SJSA1 (cell line): ENCODE results near the gene FANCD2OS. TPM values are rescaled to one million over a fixed set of nuclear protein-coding genes. Genes with fewer than 3 reads are reported as not detected.
A peak's percentile ranks its signal among the peaks of the same experiment; 100 is the strongest.
"Not testable (repeated sequence)": the region's sequence is repeated elsewhere in the genome, so short reads cannot be mapped to it uniquely, and the experiment has no call there.

Experiments used
- DNase-seq, 2 experiments: peaks; one replicate each; pipeline ENCODE4 v3.0.0-alpha.2; 2015 to 2020; ENCODE audit warnings: low spot score in 2 of 2, low read depth in 1 of 2
- H3K27ac ChIP-seq: fragments of 250-450 bp; sonication (Bioruptor Pico); 2 replicates; pipeline ENCODE4 v1.5.1; 2020; ENCODE audit warnings: mild to moderate bottlenecking, moderate library complexity
- H3K27me3 ChIP-seq: fragments of 250-450 bp; sonication (Bioruptor Pico); replicated peaks from 2 replicates; pipeline ENCODE4 v1.5.1; 2020; ENCODE audit warnings: mild to moderate bottlenecking, moderate library complexity
- H3K36me3 ChIP-seq: fragments of 250-450 bp; sonication (Bioruptor Pico); 2 replicates; pipeline ENCODE4 v1.5.1; 2020; ENCODE audit warnings: mild to moderate bottlenecking
- H3K4me1 ChIP-seq: fragments of 250-450 bp; sonication (Bioruptor Pico); replicated peaks from 2 replicates; pipeline ENCODE4 v1.6.1; 2021; ENCODE audit warnings: mild to moderate bottlenecking
- H3K4me3 ChIP-seq: fragments of 250-450 bp; sonication (Bioruptor Pico); 2 replicates; pipeline ENCODE4 v1.5.1; 2020; ENCODE audit warnings: mild to moderate bottlenecking
- H3K9me3 ChIP-seq: fragments of 250-450 bp; sonication (Bioruptor Pico); replicated peaks from 2 replicates; pipeline ENCODE4 v1.5.1; 2020; ENCODE audit warnings: mild to moderate bottlenecking
- total RNA-seq: library from RNA; depleted of rRNA; stranded (reverse); fragments of >200 nt; shearing (Covaris generic); gene quantifications from 2 replicates; pipeline ENCODE4 v1.2.3, GENCODE V29; 2014; rRNA removed

FANCD2OS gene
- total RNA-seq: not detected in 2 replicates

- H3K4me3 ChIP-seq: no peak within 1 kb of the TSS
- no peak within 1 kb of the TSS for H3K27ac ChIP-seq
- H3K36me3 ChIP-seq: no peaks in the 10 kb centered on the region
- H3K4me1 ChIP-seq: no peaks in the 10 kb centered on the region
- H3K27me3 ChIP-seq: no peaks in the 10 kb centered on the region
- H3K9me3 ChIP-seq: no peaks in the 10 kb centered on the region
- no peak for DNase-seq
These were observed at the start of gene FANCD2OS for GRCh38 chr3:10108091-10108490. FANCD2OS (minus strand) TSS chr3:10108255; CDS start chr3:10104774, 3,481 bp downstream.

GRCh38 chr3:10157031-10157430 is 49.0 kb upstream of the FANCD2OS start:
- H3K36me3 ChIP-seq: peaks cover 11% of the 10 kb centered on the region
- no peaks in the 10 kb centered on the region for H3K27me3 ChIP-seq
- H3K9me3 ChIP-seq: no peaks in the 10 kb centered on the region
- no peak overlapping the region for H3K27ac ChIP-seq
- H3K4me3 ChIP-seq: no peak overlapping the region
- H3K4me1 ChIP-seq: no peaks in the 10 kb centered on the region
- DNase-seq: no peak

GRCh38 chr3:10155658-10156057 is 47.6 kb upstream of the FANCD2OS start:
- Histone ChIP-seq H3K27ac (no peak overlapping the region), H3K27me3 (no peaks in the 10 kb centered on the region), H3K36me3 (peaks cover 19% of the 10 kb centered on the region), H3K4me1 (no peaks in the 10 kb centered on the region), H3K9me3 (no peaks in the 10 kb centered on the region), H3K4me3 (no peak overlapping the region)
- no peak for DNase-seq

GRCh38 chr3:10155123-10155472 is 47.0 kb upstream of the FANCD2OS start:
- H3K27ac ChIP-seq: no peak overlapping the region
- H3K4me1 ChIP-seq: no peaks in the 10 kb centered on the region
- DNase-seq: no peak
- H3K36me3 ChIP-seq: peaks cover 25% of the 10 kb centered on the region
- no peaks in the 10 kb centered on the region for H3K9me3 ChIP-seq
- H3K4me3 ChIP-seq: no peak overlapping the region
- H3K27me3 ChIP-seq: no peaks in the 10 kb centered on the region

GRCh38 chr3:10154335-10155122 is 46.5 kb upstream of the FANCD2OS start:
- no peak for DNase-seq
- no peak overlapping the region for H3K27ac ChIP-seq
- H3K27me3 ChIP-seq: no peaks in the 10 kb centered on the region
- peaks cover 31% of the 10 kb centered on the region for H3K36me3 ChIP-seq
- H3K4me3 ChIP-seq: no peak overlapping the region
- H3K9me3 ChIP-seq: no peaks in the 10 kb centered on the region
- no peaks in the 10 kb centered on the region for H3K4me1 ChIP-seq

- Histone ChIP-seq H3K36me3 (peaks cover 44% of the 10 kb centered on the region), H3K9me3 (no peaks in the 10 kb centered on the region), H3K27me3 (no peaks in the 10 kb centered on the region), H3K4me3 (no peak overlapping the region), H3K4me1 (no peaks in the 10 kb centered on the region), H3K27ac (no peak overlapping the region)
- no peak for DNase-seq
These were observed 42.9 kb upstream of the FANCD2OS start for GRCh38 chr3:10150987-10151386.

GRCh38 chr3:10149226-10149625 is 41.2 kb upstream of the FANCD2OS start:
- no peaks in the 10 kb centered on the region for H3K27me3 ChIP-seq
- no peaks in the 10 kb centered on the region for H3K9me3 ChIP-seq
- peaks cover 49% of the 10 kb centered on the region for H3K36me3 ChIP-seq

GRCh38 chr3:10145685-10146084 is 37.6 kb upstream of the FANCD2OS start:
- no peaks in the 10 kb centered on the region for H3K9me3 ChIP-seq
- H3K4me1 ChIP-seq: peaks cover 16% of the 10 kb centered on the region
- H3K4me3 ChIP-seq: no peak overlapping the region
- DNase-seq: no peak
- H3K27ac ChIP-seq: no peak overlapping the region
- H3K36me3 ChIP-seq: peaks cover 52% of the 10 kb centered on the region
- no peaks in the 10 kb centered on the region for H3K27me3 ChIP-seq

More at GRCh38 chr3:10149226-10149625, 41.2 kb upstream of the FANCD2OS start:
- no peak for DNase-seq
- H3K27ac ChIP-seq: no peak overlapping the region
- H3K4me1 ChIP-seq: no peaks in the 10 kb centered on the region
- H3K4me3 ChIP-seq: no peak overlapping the region

- Histone ChIP-seq H3K27me3 (no peaks in the 10 kb centered on the region), H3K4me1 (peaks cover 16% of the 10 kb centered on the region), H3K36me3 (peaks cover 35% of the 10 kb centered on the region), H3K9me3 (no peaks in the 10 kb centered on the region), H3K27ac (peak overlapping the region; percentile 81; the same call in 1 of the 2 replicates), H3K4me3 (peak overlapping the region; percentile 67)
- no peak for DNase-seq
These were observed 34.9 kb upstream of the FANCD2OS start for GRCh38 chr3:10142707-10143560.

- Histone ChIP-seq H3K27ac (no peak overlapping the region), H3K9me3 (no peaks in the 10 kb centered on the region), H3K4me1 (peaks cover 16% of the 10 kb centered on the region), H3K4me3 (no peak overlapping the region), H3K36me3 (peaks cover 27% of the 10 kb centered on the region), H3K27me3 (no peaks in the 10 kb centered on the region)
- no peak for DNase-seq
These were observed 33.0 kb upstream of the FANCD2OS start for GRCh38 chr3:10140996-10141546.

- H3K27me3 ChIP-seq: no peaks in the 10 kb centered on the region
- H3K4me1 ChIP-seq: no peaks in the 10 kb centered on the region; the same call in 1 of the 2 replicates
- no peak overlapping the region for H3K27ac ChIP-seq
- no peak overlapping the region for H3K4me3 ChIP-seq
- no peak for DNase-seq
- peaks cover 4% of the 10 kb centered on the region; the same call in 1 of the 2 replicates for H3K36me3 ChIP-seq
- H3K9me3 ChIP-seq: no peaks in the 10 kb centered on the region
These were observed 29.1 kb upstream of the FANCD2OS start for GRCh38 chr3:10137178-10137577.

- Histone ChIP-seq H3K36me3 (no peaks in the 10 kb centered on the region), H3K27ac (no peak overlapping the region), H3K4me3 (no peak overlapping the region), H3K4me1 (no peaks in the 10 kb centered on the region), H3K9me3 (no peaks in the 10 kb centered on the region), H3K27me3 (no peaks in the 10 kb centered on the region)
- DNase-seq: no peak
These were observed 28.5 kb upstream of the FANCD2OS start for GRCh38 chr3:10136426-10137005.

GRCh38 chr3:10135872-10136271 is 27.8 kb upstream of the FANCD2OS start:
- not testable (repeated sequence) for H3K9me3 ChIP-seq, DNase-seq, H3K27me3 ChIP-seq, H3K4me3 ChIP-seq, H3K36me3 ChIP-seq, H3K4me1 ChIP-seq, H3K27ac ChIP-seq
